Activated T-cell treated with anti-CD3 and anti-CD28 coated beads, Interleukin-2, amount 50 U/mL, for 48 hours (primary cell): ENCODE data around the gene AOC3.
"Not testable (repeated sequence)": the region's sequence is repeated elsewhere in the genome, so short reads cannot be mapped to it uniquely, and the experiment has no call there.

Experiments
- DNase-seq, 2 experiments: peaks; one replicate each; pipeline ENCODE4 v3.0.0-alpha.2; 2020

AOC3 gene

DNA sequence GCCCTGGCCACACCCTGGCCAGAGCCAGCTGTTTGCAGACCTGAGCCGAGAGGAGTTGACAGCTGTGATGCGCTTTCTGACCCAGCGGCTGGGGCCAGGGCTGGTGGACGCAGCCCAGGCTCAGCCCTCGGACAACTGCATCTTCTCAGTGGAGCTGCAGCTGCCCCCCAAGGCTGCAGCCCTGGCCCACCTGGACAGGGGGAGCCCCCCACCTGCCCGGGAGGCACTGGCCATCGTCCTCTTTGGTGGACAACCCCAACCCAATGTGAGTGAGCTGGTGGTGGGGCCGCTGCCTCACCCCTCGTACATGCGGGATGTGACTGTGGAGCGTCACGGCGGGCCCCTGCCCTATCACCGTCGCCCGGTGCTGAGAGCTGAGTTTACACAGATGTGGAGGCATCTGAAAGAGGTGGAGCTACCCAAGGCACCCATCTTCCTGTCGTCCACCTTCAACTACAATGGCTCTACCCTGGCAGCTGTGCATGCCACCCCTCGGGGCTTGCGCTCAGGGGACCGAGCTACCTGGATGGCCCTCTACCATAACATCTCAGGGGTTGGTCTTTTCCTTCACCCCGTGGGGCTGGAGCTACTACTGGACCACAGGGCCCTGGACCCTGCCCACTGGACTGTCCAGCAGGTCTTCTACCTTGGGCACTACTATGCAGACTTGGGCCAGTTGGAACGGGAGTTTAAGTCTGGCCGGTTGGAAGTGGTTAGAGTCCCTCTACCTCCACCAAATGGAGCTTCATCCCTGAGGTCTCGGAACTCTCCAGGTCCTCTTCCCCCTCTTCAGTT is 6.0 kb upstream of the AOC3 start:
- no peak for DNase-seq

DNA sequence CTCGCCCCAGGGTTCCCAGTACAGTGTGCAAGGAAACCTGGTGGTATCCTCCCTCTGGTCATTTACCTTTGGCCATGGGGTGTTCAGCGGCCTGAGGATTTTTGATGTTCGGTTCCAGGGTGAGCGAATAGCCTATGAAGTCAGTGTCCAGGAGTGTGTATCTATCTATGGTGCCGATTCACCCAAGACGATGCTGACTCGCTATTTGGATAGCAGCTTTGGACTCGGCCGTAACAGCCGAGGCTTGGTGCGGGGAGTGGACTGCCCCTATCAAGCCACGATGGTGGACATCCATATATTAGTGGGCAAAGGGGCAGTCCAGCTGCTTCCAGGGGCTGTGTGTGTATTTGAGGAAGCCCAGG is 5.5 kb upstream of the AOC3 start:
- DNase-seq, result no peak

DNA sequence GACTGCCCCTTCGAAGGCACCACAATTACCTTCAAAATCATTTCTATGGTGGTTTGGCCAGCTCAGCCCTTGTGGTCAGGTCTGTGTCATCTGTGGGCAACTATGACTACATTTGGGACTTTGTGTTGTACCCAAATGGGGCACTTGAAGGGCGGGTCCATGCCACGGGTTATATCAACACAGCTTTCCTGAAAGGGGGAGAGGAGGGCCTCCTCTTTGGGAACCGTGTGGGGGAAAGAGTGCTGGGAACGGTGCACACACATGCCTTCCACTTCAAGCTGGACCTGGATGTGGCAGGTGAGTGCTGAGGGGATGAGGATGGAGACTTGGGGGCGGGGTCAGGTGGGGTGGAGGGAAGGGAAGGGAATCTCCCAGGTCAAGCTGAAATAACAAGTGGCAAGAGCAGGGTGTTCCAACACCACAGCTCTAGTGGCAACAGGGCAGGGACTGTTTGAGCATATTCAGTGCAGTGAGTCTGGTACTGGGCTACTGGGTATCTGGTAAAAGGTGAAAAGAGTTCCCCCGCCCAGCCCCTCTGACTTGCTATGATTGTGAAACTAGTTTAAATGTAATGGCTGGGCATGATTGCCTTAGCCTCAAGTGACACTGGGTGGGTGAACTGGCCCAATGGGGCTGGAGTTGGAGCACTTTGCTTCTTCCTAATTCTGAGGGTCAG is 4.9 kb upstream of the AOC3 start:
- peak; percentile 79 to 80 for DNase-seq

DNA sequence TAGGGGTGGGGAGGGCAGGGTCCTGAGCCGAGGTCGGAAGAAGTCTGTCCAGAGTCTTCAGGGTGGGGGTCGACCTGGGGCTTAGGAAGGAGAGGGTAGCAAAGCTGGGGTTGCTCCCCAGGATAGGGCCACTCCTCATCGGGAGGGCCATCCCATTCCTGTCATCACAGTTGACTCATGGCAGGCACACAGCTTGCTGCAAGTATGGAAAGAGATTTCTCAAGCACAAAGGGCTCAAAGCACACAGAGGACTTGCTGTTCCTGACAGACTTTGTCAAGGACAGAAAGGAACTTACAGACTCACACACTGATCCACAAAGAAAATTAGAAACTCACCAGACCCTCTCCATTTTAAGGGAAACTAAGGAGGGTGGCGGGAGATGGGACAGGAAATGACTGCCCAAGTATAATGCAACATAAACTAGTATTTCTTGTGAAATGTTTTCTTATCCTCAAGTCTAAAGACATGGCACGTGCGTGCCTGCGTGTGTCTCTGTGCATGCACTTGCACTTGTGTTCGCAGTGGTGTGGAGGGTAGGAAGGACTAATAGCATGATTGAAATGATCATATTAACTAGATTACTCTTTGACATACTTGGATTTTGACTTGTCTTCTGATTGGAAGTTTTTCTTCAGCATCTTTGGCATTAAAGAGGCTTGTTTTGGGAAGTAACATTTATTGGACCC is 4.3 kb upstream of the AOC3 start:
- DNase-seq, result no peak

DNA sequence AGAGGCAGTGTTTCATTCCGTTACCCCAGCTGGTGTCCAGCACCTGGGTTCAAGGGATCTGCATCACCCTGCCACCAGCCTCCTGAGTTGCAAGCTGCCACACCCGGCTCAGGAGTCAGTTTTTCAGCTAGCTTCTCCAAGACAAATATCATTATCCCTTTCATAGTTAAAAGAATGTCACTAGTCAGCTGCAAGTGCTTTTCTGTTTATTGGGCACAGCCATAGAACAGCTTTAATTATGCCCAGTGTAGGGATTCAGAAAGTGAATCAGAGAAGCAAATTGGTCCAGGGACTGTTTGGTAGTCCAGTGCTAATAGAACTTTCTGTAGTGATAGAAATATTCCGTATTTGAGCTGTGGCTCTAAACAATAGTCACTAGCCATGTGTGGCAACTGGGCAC is 2.9 kb upstream of the AOC3 start:
- no peak for DNase-seq

DNA sequence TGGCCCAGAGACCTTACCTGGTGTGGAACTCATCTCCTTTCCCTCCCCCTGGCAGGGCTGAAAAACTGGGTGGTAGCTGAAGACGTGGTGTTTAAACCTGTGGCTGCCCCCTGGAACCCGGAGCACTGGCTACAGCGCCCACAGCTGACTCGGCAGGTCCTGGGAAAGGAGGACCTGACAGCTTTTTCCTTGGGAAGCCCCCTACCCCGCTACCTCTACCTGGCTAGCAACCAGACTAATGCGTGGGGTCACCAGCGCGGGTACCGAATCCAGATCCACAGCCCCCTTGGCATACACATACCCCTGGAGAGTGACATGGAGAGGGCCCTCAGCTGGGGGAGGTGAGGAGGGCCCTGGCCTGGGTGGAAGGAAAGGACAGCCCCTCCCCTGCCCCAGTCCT is 2.0 kb upstream of the AOC3 start:
- DNase-seq, result no peak

DNA sequence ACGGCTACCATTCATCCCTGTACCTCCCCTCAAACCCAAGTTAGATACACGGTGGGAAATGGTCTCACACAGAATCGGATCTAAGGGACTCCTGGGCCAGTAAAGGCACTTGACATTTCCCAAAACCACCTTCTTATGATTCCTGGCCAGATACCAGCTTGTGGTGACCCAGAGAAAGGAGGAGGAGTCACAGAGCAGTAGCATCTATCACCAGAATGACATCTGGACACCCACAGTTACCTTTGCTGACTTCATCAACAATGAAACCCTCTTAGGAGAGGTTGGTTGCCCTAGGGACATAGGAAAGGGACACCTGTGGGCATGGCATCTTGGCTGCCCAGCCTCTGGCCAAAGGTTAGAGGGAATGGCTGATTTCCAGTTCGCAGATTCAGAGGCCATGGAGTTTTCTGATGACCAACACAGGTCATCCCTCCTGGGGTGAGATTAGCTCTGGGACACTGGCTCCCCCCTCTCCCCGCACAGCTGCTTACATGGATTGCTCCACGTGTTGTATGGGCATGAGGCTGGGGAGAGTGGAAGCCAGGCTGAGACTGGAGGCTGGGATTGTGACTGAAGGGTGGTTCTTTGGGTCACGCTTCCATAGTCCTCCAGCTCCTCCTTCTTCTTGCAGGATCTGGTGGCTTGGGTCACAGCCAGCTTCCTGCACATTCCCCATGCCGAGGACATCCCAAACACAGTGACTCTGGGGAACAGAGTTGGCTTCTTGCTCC is 1.4 kb upstream of the AOC3 start:
- no peak for DNase-seq

DNA sequence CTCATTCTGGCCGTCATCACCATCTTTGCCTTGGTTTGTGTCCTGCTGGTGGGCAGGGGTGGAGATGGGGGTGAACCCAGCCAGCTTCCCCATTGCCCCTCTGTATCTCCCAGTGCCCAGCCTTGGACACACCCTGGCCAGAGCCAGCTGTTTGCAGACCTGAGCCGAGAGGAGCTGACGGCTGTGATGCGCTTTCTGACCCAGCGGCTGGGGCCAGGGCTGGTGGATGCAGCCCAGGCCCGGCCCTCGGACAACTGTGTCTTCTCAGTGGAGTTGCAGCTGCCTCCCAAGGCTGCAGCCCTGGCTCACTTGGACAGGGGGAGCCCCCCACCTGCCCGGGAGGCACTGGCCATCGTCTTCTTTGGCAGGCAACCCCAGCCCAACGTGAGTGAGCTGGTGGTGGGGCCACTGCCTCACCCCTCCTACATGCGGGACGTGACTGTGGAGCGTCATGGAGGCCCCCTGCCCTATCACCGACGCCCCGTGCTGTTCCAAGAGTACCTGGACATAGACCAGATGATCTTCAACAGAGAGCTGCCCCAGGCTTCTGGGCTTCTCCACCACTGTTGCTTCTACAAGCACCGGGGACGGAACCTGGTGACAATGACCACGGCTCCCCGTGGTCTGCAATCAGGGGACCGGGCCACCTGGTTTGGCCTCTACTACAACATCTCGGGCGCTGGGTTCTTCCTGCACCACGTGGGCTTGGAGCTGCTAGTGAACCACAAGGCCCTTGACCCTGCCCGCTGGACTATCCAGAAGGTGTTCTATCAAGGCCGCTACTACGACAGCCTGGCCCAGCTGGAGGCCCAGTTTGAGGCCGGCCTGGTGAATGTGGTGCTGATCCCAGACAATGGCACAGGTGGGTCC is 607 bp downstream of the AOC3 start:
- not testable (repeated sequence) for DNase-seq

DNA sequence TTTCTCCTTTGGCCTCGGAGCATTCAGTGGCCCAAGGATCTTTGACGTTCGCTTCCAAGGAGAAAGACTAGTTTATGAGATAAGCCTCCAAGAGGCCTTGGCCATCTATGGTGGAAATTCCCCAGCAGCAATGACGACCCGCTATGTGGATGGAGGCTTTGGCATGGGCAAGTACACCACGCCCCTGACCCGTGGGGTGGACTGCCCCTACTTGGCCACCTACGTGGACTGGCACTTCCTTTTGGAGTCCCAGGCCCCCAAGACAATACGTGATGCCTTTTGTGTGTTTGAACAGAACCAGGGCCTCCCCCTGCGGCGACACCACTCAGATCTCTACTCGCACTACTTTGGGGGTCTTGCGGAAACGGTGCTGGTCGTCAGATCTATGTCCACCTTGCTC is 1.4 kb downstream of the AOC3 start:
- no peak for DNase-seq

DNA sequence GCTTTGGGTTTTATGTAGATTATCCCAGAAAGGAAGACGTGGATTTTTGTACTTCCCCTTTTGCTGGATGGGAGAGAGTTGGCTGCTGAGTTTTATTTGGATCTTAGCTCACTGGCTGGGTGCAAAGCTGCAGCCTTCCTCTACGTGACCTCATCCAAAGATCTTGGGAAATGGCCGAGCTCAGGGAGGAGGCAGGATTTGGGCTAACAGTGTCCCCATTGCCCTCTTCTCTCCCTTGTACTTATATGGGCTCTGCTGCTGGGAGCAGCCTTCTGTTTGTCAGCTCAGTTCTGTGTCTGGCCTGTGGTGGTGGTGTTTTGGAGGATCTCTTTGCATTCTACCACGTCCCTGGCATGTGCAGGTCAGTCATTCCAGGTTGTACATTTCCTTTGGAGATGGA is 2.0 kb downstream of the AOC3 start:
- DNase-seq, result no peak

DNA sequence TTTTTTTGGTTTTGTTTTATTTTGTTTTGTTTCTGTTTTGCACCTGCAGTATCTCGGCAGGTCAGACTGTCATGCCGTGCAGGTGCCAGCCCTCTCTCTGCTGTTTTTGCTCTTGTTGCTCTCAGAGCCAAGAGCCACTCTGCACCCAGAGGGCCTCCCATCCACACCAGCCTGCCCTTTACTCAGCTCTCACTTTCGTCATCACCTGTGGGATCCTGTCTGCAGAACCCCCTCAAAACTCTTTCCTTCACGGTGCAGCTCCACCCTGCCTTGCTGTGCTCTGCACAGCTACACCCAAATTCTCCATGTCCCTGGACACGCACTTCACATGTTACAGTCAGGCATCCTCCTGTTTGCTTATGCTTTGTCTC is 2.6 kb downstream of the AOC3 start:
- no peak for DNase-seq

DNA sequence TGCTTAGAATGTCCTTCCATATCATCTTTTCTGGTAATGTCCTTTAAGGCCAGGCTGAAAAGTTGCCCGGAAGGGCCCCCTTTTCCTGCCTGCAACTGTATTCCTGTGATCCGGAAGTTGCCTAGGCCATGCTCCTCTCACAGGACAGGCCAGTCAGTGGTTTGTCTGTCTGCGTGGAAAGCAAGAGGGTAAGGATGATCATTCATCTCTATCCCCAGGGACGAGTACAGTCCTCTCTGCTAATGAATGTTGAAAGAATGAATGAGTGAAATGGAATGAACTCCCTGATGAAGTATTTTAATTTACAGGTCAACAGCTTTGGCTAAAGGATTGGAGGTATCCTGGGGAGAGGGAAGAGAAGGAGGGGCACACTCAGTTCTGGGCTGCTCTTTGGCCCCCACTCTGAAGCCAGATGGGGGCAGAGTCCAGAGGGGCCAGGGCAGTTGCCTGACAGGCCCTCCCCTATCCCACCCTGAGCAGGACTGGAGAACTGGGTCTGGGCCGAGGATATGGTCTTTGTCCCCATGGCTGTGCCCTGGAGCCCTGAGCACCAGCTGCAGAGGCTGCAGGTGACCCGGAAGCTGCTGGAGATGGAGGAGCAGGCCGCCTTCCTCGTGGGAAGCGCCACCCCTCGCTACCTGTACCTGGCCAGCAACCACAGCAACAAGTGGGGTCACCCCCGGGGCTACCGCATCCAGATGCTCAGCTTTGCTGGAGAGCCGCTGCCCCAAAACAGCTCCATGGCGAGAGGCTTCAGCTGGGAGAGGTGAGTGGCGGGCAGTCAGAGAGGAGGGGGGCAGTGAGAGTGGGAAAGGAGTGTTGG is 3.2 kb downstream of the AOC3 start:
- DNase-seq, result no peak

DNA sequence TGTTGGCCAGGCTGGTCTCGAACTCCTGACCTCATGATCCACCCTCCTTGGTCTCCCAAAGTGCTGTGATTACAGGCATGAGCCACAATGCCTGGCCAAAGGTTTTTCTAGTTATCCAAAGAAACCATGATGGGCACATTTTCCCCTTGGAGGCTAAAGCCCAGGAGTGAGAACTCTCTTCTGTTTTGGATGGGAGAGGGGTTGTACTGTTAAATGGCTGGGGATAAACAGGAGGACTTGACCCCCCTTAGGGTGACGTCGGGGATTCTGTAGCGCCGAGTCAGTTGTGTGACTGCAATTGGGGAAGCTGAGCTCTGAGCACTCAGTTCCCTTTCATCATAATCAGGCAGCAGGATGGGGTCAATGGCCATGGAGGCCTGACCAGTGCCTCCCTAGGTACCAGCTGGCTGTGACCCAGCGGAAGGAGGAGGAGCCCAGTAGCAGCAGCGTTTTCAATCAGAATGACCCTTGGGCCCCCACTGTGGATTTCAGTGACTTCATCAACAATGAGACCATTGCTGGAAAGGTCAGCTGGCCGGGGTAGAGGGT is 4.1 kb downstream of the AOC3 start:
- no peak for DNase-seq

DNA sequence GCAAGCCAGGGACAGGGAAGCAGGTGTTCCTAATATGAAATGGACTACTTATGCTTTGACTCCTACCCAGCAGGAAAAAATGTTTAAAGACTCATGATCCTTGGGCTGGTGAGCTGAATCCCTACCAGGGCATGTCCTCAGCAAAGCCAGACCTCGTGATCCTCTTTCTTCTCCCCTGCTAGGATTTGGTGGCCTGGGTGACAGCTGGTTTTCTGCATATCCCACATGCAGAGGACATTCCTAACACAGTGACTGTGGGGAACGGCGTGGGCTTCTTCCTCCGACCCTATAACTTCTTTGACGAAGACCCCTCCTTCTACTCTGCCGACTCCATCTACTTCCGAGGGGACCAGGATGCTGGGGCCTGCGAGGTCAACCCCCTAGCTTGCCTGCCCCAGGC is 5.1 kb downstream of the AOC3 start:
- DNase-seq, result not testable (repeated sequence)

DNA sequence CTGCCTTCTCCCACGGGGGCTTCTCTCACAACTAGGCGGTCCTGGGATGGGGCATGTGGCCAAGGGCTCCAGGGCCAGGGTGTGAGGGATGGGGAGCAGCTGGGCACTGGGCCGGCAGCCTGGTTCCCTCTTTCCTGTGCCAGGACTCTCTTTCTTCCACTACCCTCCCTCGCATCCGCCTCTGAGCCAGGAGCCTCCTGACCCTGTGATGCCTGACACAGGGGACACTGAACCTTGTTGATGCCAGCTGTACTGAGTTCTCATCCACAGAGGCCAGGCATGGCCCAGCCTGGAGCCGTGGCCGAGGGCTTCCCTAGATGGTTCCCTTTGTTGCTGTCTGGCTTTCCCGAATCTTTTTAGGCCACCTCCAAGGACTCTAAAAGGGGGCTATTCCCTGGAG is 5.5 kb downstream of the AOC3 start:
- DNase-seq, result not testable (repeated sequence)

DNA sequence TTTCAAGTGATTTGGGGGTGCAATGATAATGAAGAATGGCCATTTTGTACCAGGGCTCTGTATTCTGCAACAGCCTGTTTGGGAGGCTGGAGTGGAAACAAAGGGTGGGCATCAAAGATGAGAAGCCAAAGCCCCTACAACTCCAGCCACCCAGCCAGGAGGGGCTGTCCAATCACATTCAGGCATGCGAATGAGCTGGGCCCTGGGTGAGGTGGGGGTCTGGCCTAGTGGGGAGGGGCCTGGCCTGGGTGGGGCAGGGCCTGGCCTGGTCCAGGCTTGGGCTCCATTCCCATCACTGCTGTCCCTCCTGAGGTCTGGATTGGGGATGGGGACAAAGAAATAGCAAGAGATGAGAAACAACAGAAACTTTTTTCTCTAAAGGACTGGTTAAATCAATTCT is 6.4 kb downstream of the AOC3 start:
- DNase-seq, result no peak

DNA sequence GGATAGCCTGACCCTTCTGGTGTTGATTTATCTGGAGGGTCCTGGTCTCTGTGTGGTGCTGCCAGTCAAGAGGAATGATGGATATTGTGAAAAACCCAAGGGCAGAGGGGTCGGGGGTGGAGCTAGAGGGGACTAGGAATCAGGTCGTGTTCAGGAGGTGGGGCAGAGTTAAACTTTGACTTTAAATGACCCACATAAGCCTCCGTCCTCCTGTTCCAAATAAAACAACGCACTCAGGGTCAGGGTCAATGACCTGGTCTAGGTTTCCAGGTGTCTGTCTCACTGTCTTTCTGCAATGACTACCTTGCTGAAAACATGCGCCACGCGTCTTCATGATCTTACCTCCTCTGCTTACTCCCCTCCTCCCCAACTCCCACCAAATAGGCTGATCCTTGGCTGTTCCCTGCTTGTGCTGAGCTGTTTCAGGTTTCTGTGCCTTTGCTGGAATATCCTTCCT is 14.7 kb downstream of the AOC3 start:
- no peak for DNase-seq

DNA sequence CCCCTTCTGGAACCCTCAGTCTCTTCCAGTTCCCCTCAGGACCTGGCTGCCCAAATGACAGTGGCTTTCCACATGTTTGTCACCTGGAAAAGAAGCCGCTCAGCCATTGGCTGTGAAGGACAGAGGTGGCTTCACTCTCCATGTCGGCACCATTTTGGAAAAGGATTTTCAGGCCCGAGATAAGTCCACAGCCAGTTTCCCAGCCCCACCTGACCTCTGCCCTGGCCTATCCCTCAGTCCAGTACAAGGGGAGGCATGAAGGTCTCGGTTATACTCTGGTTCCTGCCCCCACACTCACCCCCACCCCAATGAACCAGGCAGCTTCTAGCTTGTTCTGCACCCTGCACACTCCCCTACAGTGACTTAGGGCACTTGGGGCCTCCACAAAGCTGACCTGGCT is 15.2 kb downstream of the AOC3 start:
- DNase-seq, result no peak

DNA sequence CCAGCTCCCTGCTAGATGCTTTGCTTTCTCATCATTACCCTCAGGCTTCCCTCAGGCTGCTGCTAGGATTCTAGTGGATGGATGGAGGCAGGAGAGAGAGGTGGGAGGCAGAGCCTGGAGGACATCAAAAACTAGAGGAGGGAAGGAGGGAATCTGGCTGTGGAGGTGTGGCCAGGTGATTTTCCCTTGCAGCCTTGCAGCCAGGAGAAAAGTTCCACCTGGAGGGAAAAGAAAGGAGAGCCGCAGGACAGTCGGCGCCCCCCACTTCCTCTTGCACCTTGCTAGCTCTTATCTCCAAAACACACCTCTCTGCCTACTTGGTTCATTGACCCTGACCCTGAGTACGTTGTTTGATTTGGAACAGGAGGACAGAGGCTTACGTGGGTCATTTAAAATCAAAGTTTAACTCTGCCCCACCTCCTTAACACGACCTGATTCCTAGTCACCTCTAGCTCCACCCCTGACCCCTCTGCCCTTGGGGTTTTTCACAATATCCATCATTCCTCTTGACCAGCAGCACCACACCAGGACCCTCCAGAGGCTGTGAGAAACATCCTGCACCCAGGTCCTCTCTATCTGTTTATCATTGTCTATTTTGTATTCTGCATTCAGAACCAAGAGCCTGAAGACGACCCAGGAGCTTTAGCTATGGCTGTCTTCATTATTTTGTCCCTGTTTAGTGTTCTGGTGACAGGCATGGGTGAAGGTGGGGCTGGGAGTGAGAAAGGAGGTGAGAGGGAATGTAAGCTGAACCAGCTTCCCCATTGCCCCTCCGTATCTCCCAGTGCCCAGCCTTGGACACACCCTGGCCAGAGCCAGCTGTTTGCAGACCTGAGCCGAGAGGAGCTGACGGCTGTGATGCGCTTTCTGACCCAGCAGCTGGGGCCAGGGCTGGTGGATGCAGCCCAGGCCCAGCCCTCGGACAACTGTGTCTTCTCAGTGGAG is 15.9 kb downstream of the AOC3 start:
- no peak for DNase-seq

DNA sequence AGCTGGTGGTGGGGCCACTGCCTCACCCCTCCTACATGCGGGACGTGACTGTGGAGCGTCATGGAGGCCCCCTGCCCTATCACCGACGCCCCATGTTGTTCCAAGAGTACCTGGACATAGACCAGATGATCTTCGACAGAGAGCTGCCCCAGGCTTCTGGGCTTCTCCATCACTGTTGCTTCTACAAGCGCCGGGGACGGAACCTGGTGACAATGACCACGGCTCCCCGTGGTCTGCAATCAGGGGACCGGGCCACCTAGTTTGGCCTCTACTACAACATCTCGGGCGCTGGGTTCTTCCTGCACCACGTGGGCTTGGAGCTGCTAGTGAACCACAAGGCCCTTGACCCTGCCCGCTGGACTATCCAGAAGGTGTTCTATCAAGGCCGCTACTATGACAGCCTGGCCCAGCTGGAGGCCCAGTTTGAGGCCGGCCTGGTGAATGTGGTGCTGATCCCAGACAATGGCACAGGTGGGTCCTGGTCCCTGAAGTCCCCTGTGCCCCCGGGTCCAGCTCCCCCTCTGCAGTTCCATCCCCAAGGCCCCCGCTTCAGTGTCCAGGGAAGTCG is 16.8 kb downstream of the AOC3 start:
- not testable (repeated sequence) for DNase-seq
